Stimulated activated effector memory CD8-positive, alpha-beta T cell treated with anti-CD3 and anti-CD28 coated beads, Interleukin-12 subunit alpha, Interleukin-12 subunit beta, amount 100 ng/mL, for 72 hours (primary cell): ENCODE results near the gene BBLN.

Experiments
- ATAC-seq: fragments of 150-1000 bp; cut with Tn5 transposase; 2 replicates; pipeline ENCODE4 v1.10.0; 2021
- DNase-seq, 2 donors: peaks; one replicate each; pipeline ENCODE4 v3.0.0; 2021 to 2022; ENCODE audit warnings: low spot score in 2 of 2
- H3K27ac Mint-ChIP-seq: one replicate; pipeline ENCODE4 v1.8.0; 2022; ENCODE audit warnings: mild to moderate bottlenecking, mixed read lengths
- H3K36me3 Mint-ChIP-seq: one replicate; pipeline ENCODE4 v1.8.0; 2022; ENCODE audit warnings: mild to moderate bottlenecking, mixed read lengths
- H3K4me1 Mint-ChIP-seq: one replicate; pipeline ENCODE4 v1.8.0; 2022; ENCODE audit warnings: mixed read lengths
- H3K4me3 Mint-ChIP-seq: one replicate; pipeline ENCODE4 v1.8.0; 2022; ENCODE audit warnings: mild to moderate bottlenecking, mixed read lengths
- H3K9me3 Mint-ChIP-seq: one replicate; pipeline ENCODE4 v1.8.0; 2022; ENCODE audit warnings: mixed read lengths

The BBLN gene

DNA sequence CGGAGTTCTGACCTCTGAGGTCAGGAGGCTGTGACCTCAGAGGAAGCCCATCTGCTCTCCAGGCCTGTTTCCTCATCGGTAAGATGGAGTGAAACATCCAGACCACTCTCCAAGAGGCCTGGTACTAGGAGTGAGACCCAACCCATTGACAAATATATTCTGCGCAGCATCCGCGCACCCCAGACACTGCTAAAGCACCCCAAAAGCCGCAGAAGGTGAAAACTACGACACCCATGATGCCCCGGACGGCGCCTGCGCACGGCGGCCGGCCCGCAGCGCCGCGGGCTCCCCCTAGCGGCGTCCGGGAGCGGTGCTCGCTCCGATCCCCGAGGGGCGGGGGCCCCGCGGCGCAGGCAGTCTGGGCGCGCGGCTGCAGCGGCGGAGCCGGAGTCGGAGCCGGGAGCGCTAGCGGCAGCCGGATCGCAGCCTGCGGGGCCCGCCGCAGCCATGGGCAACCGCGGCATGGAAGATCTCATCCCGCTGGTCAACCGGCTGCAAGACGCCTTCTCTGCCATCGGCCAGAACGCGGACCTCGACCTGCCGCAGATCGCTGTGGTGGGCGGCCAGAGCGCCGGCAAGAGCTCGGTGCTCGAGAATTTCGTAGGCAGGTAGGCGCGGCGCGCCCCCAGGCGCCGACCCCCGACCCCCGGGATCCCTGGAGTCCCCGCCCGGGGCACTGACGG lies 43.1 kb downstream of the BBLN start, which contains the start of gene DNM1:
Gene DNM1, plus strand, starts transcription at position 356 of the 683 bp plus-strand sequence. Its CDS starts 92 bp downstream, at position 448.
- Mint-ChIP-seq H3K4me1 (peaks cover 21% of the 10 kb centered on the region), H3K9me3 (no peaks in the 10 kb centered on the region), H3K36me3 (no peaks in the 10 kb centered on the region), H3K4me3 (peak within 1 kb of the TSS; percentile 60), H3K27ac (peak within 1 kb of the TSS; percentile 46)
- ATAC-seq: peak; percentile 88
- peak; percentile 80 to 84 for DNase-seq

DNA sequence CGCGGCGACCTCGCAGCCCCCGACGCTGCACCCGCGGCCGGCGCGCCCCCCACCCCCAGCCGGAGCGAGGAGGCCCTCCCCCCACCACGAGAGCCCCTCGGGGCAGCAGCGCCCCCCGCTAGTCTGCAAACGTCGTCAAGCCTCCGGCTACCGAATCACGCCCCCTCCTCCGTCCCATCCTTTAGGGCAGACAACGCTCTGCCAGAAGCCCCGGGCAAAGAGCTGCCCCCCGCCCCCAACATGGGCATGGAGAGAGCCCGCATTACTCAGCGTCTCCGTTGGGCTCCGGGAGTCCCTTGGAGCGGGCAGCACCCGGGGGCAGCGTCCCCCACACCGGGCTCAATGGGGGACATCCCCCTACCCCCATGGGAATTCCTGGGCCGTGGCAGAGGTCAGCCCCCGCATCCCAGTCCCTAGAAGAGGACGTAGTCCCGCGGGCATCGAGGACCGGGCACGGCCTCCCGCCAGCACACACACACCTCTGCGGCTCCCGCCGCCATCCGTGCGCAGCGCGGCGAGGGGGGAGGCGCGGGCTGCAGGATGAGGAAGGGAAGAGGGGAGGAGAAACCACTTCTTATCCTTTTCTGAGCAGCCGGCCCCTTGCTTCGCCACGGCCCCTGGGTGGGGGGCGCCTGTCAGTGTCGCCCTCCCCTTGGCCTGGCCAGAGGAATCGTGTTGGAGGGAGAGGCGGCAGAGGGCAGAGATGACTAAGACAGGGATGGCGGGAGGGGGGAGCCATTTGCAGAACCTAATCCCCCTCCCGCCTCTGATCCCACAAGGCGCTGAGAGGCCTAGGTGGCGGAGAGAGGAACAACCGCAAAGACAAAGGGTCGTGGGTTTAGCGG lies 43.9 kb downstream of the BBLN start:
- DNase-seq: no peak
- Mint-ChIP-seq H3K4me3 (peak overlapping the region; percentile 60), H3K9me3 (no peaks in the 10 kb centered on the region), H3K36me3 (no peaks in the 10 kb centered on the region), H3K4me1 (peaks cover 21% of the 10 kb centered on the region), H3K27ac (no peak overlapping the region)
- no peak for ATAC-seq

DNA sequence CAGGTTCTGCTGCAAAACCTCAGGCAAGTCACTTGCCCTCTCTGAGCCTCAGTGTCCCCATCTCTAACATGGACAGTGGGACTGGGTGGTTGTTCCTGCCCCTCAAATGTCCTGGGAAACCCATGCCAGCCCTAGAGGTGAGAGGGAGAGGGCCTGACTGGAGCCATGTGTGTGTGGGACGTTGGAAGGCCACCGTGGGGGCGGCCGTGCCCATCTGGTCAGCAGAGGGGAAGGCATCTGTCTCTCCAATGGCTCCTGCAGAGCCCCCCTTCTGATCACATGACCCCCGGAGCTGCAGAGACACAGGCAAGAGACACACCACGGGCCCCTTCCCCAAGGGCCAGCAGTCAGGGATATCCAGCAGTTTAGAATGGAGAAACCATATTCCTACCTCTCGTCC lies 44.8 kb downstream of the BBLN start:
- no peak for ATAC-seq
- Mint-ChIP-seq H3K9me3 (no peaks in the 10 kb centered on the region), H3K4me1 (peaks cover 21% of the 10 kb centered on the region), H3K36me3 (no peaks in the 10 kb centered on the region), H3K4me3 (peak overlapping the region; percentile 60), H3K27ac (no peak overlapping the region)
- no peak for DNase-seq

DNA sequence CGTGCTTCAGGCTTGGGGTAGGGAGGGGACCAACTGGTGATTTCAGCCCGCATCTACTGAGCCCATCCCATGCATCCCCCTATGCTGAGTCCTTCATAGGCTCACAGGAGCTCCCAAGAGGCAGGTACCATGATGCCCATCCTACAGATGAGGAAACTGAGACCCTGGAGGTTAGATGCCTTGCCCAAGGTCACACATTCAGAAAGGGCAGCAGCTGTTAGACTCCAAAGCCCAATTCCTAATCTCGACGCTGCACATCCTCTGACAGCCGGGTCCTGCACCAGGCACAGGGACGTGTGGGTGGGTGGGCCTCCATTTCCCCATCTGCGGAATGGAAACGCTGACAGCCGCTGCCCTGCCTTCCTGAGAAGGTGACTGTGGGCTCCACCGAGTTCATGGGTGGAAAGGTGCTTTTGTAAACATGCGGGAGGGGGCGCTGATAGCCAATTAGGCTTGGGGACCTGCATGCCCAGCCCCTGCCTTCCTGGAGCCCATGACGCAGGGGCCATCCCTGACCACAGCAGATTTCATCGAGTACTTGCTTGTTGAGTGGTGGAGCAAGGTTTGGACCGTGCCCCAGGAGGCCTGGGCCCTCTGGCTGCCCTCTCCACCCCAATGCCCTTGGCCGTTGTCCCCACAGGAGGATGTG lies 45.4 kb downstream of the BBLN start:
- ATAC-seq (no peak), DNase-seq (no peak)
- H3K27ac Mint-ChIP-seq: no peak overlapping the region
- no peak overlapping the region for H3K4me3 Mint-ChIP-seq
- H3K4me1 Mint-ChIP-seq: peaks cover 21% of the 10 kb centered on the region
- H3K36me3 Mint-ChIP-seq: no peaks in the 10 kb centered on the region
- no peaks in the 10 kb centered on the region for H3K9me3 Mint-ChIP-seq

DNA sequence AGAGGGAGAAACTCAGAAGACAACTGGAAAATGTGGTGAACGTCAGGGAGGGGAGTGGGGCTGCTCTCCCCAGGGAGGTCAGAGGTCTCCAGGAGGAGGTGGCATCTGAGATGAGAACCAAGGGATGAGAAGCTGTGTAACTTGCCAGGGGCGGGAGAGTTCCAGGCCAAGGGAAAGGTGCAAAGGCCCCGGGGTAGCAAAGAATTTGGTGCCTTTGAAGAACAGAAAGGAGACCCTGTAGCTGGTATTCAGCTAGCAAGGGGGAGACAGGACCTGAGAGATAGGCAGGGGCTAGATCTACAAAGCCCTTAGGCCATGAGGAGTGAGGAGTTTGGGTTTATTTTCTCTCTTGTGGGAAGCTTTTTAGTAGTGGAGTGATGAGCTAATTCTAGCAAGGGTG lies 46.4 kb downstream of the BBLN start:
- no peak overlapping the region for H3K27ac Mint-ChIP-seq
- ATAC-seq (no peak), DNase-seq (no peak)
- H3K4me3 Mint-ChIP-seq: no peak overlapping the region
- H3K36me3 Mint-ChIP-seq: no peaks in the 10 kb centered on the region
- H3K9me3 Mint-ChIP-seq: no peaks in the 10 kb centered on the region
- H3K4me1 Mint-ChIP-seq: peaks cover 21% of the 10 kb centered on the region

DNA sequence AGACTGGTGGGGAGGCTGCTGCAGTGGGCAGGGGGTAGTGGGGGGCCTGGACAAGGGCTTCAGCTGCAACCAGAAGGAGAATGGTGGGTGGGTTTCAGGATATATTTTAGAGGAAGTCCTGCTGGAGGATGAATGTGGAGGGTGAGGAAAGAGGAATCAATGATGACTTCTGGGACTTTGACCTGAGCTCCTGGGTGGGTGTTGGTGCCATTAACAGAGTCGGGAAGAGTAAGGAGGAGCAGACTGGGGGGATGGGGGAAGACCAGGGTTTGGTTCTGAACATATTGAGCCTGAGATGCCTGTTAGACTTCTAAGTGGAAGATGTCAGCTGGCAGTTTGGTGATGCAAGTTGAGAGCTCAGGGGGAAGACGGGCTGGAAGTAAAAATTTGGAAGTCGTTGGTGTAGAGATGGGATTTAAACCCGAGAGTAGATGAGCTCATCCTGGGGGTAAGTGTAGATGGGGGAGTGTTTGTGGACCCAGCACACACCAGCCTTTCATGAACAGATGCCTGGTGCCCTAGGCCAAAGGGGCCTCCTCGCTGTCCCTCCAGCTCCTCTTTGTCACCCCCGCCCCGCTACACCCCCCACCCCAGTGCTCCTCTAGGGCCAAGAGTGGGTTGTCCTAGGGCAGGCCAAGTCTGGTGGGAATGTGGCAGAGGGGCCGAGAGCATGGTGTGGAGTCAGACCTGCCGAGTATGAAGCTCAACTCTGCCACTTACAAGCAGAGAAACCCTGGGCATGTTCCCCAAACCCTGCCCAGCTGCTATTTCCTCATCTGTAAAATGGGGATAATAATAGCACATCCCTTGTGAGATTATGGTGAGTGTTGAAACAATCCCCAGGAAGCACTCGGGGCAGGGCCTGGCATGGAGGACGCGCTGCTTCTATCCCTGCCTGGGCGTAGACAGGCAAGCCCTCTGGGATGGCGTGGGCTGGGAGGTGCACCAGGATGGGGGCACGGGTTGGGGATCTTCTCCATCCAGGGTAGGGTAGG lies 47.1 kb downstream of the BBLN start:
- ATAC-seq (no peak), DNase-seq (no peak)
- H3K4me3 Mint-ChIP-seq: no peak overlapping the region
- H3K9me3 Mint-ChIP-seq: no peaks in the 10 kb centered on the region
- no peak overlapping the region for H3K27ac Mint-ChIP-seq
- H3K4me1 Mint-ChIP-seq: peaks cover 14% of the 10 kb centered on the region
- no peaks in the 10 kb centered on the region for H3K36me3 Mint-ChIP-seq

DNA sequence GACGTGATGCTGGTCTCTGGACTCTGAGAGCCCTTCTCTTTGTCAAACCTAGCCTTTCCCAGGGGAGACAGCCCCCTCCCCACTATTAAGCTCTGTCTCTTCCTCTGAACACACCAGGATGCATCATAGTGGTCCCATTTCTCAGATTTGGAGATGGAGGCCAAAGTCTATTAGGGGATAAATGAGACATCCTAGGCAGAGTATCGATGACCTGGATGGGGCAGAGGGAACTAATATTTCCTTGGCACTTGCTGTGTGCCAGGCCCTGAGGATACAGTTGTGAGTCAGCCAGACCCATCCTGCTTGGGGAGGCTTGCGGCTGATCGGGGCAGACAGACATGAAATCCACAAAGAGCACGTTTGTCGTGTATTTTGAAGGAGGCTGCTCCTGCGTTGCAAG lies 48.3 kb downstream of the BBLN start:
- Mint-ChIP-seq H3K27ac (no peak overlapping the region), H3K36me3 (no peaks in the 10 kb centered on the region), H3K4me1 (peaks cover 5% of the 10 kb centered on the region), H3K9me3 (no peaks in the 10 kb centered on the region), H3K4me3 (no peak overlapping the region)
- no peak for ATAC-seq
- no peak for DNase-seq

DNA sequence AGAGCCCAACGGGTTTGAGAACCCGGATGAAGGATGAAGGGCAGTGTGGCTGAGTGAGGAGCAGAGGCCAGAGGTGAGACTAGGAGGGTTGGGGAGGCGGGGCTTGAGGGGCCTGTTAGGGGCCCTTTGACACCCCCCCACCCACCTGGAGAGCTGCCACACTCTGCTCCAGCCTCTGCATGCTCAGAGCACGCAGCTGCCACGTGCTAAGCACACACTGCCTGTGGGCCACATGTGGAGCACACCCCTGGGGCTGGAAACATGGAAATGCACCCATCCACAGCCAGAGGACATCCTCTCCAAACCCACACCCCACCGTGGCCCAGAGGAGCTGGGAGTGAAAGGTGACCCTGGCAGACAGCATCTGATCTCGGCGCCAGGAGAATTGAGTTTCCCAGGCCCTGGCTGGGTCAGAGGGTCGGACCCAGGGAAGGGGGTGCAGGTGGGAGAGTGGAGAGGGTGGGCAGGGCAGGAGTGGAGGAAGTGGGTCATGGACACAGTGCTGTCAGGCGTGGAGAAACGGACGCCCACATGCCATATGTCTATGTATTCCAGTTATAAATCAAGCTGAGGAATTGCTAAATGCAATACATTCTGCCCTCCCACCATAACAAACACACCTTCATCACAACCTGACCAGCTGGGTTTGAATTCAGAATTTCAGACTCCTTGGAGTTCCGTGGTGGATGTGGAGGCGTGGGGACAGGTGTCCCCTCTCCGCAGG lies 49.0 kb downstream of the BBLN start:
- Mint-ChIP-seq H3K4me3 (no peak overlapping the region), H3K36me3 (no peaks in the 10 kb centered on the region), H3K4me1 (peaks cover 5% of the 10 kb centered on the region), H3K27ac (no peak overlapping the region), H3K9me3 (no peaks in the 10 kb centered on the region)
- ATAC-seq (no peak), DNase-seq (no peak)

DNA sequence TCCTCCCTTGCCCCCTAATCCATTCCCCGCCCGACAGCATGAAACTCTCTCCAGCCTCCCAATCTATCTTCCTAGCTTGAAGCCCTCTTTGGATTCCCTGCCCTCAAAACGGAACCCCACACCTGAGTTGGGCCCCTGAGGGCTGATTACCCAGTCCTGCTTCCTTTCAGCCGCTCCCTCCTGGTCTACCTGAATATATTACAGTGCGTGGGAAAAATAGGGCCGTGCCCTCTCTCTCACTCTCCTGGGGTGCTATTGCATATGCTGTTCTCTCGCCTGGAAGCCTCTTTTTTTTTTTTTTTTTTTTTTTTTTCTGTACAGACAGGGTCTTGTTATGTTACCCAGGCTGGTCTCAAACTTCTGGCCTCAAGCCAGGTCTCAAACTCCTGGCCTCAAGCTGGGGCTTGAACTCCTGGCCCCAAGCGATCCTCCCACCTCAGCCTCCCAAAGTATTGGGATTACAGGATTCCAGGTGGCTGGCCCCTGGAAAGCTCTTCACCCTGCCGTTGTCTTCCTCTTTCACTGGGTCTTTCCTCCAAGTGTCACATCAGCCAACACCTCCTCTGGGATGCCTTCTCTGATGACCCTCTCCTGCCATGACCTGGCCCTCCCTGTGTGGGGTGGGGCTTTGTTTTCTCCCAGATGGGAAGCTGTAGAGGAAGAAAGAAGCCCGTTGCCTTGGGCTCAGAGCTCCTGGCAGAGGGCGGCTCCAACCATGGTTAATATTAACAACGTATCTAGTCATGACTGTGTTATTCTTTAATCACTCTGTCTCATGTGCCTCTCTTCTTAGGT lies 51.3 kb downstream of the BBLN start:
- H3K4me1 Mint-ChIP-seq: no peaks in the 10 kb centered on the region
- H3K36me3 Mint-ChIP-seq: no peaks in the 10 kb centered on the region
- H3K9me3 Mint-ChIP-seq: no peaks in the 10 kb centered on the region
- H3K4me3 Mint-ChIP-seq: no peak overlapping the region
- peak overlapping the region; percentile 11 for H3K27ac Mint-ChIP-seq
- DNase-seq (no peak), ATAC-seq (no peak)

DNA sequence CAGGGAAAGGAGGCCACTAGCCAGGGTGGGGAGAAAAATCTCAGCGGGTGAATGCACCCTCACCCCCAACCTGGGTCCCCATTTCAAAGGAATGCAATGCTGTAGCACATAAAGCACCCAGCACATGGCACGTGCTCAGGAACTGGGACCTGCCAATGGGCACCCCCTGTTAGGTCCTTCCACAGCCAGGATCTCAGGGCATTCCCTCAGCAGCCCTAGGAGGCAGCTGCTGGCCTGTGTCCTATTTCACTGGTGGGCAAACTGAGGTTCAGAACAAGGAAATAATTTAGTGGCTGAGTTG lies 51.9 kb downstream of the BBLN start:
- no peaks in the 10 kb centered on the region for H3K9me3 Mint-ChIP-seq
- H3K36me3 Mint-ChIP-seq: no peaks in the 10 kb centered on the region
- H3K4me3 Mint-ChIP-seq: no peak overlapping the region
- ATAC-seq (no peak), DNase-seq (no peak)
- H3K27ac Mint-ChIP-seq: peak overlapping the region; percentile 11
- no peaks in the 10 kb centered on the region for H3K4me1 Mint-ChIP-seq
